Measurements from ENCODE around the gene TPK1. TPM values are rescaled to one million over a fixed set of nuclear protein-coding genes. Genes with fewer than 3 reads are reported as not detected.

Gene TPK1
- total and polyA plus RNA-seq, 2 of the 4 experiments (the other 2 are of a cell fraction) = 0.38 to 1.8 TPM

DNA sequence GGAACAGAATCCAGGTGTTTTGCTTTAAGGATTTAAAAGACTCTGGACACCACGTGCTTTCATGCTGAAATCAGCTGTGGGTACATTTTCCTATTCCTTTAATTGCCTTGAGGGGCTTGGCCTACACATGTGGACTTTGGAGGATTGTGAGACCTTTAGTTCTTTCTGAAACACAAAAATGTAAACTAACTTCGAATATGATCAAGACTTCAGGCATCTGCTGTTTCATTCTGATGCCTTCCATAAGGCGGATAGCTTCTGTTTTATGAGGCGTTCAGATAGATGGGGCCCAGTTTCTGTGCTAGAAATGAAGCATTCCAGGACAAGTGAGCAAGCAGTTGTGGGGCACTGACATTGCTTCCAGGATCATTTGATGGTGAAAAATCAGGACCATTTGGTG is 430.9 kb downstream of the TPK1 start:
- Histone ChIP-seq H3K27ac (ENCODE audit: insufficient read depth, low read length) (no peak overlapping the region), H2AK9ac (replicated peaks; ENCODE audit: low read depth, low read length, poor library complexity) (no peak overlapping the region), H3K27me3 (ENCODE audit: control insufficient read depth, insufficient read depth, low read length) (no peaks in the 10 kb centered on the region), H3K4me3 (ENCODE audit: insufficient read depth, low read depth, low read length) (no peak overlapping the region), H3K9me3 (ENCODE audit: control insufficient read depth, insufficient read depth, low read length) (peaks cover 17% of the 10 kb centered on the region; the same call in 1 of the 2 replicates), H3K18ac (ENCODE audit: low read depth, low read length) (no peak overlapping the region), H4K5ac (ENCODE audit: low read depth, low read length) (no peak overlapping the region), H2BK5ac (ENCODE audit: low read depth, low read length, poor library complexity, severe bottlenecking) (no peak overlapping the region), H4K20me1 (ENCODE audit: insufficient read depth, low read length) (no peaks in the 10 kb centered on the region), H3K23ac (ENCODE audit: low read depth, low read length) (no peak overlapping the region), H3K4me2 (ENCODE audit: low read depth, low read length) (no peak overlapping the region), H3K79me1 (ENCODE audit: low read depth in 1 of 2, low read length in 2 of 2) (no peaks in the 10 kb centered on the region), H4K8ac (ENCODE audit: low read depth in 2 of 2, low read length in 2 of 2) (no peak overlapping the region), H2AFZ (replicated peaks; ENCODE audit: low read length, poor library complexity) (no peak overlapping the region), H2BK120ac (ENCODE audit: low read depth, low read length) (no peak overlapping the region), H3K36me3 (ENCODE audit: control insufficient read depth, insufficient read depth, low read length) (no peaks in the 10 kb centered on the region), H3K56ac (ENCODE audit: extremely low read depth, insufficient read depth, low read length) (no peak overlapping the region), H2AK5ac (ENCODE audit: low read depth, low read length) (no peak overlapping the region), H3K14ac (replicated peaks; ENCODE audit: low read depth, low read length) (no peak overlapping the region), H4K91ac (ENCODE audit: insufficient read depth, low read depth, low read length) (no peak overlapping the region), H3K4me1 (ENCODE audit: control insufficient read depth, insufficient read depth, low read length) (no peaks in the 10 kb centered on the region), H3K9ac (ENCODE audit: low read depth, low read length) (no peak overlapping the region), H3K9me1 (ENCODE audit: insufficient read depth, low read length) (no peaks in the 10 kb centered on the region), H3K4ac (ENCODE audit: low read depth, low read length) (no peak overlapping the region), H2BK15ac (ENCODE audit: low read depth, low read length) (no peak overlapping the region), H2BK20ac (ENCODE audit: low read depth, low read length) (no peak overlapping the region)
- no TSS peak for BruUV-seq (replicated peaks)
- dilution Hi-C loops (cut with HindIII; ENCODE audit: low sequenced_read_pairs, unreplicated experiment) (no loop called here), intact Hi-C loops (cut with micrococcal nuclease) (no loop called here), in situ Hi-C loops (cut with MboI; ENCODE audit: low sequenced_read_pairs) (no loop called here)
- ATAC-seq (ENCODE audit: low read depth) (no peak), DNase-seq (no peak)
- CTCF ChIA-PET = no interaction called here
- no peak for TF ChIP-seq MAZ (IDR thresholded peaks at IDR 0.05; ENCODE audit: borderline replicate concordance, low read depth, low read length)
- no peak for TF ChIP-seq RCOR1 (IDR thresholded peaks at IDR 0.05; ENCODE audit: insufficient replicate concordance, low read length)
- TF ChIP-seq, protein P1, sequence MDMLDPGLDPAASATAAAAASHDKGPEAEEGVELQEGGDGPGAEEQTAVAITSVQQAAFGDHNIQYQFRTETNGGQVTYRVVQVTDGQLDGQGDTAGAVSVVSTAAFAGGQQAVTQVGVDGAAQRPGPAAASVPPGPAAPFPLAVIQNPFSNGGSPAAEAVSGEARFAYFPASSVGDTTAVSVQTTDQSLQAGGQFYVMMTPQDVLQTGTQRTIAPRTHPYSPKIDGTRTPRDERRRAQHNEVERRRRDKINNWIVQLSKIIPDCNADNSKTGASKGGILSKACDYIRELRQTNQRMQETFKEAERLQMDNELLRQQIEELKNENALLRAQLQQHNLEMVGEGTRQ (IDR thresholded peaks at IDR 0.05; ENCODE audit: low read depth, low read length) = no peak
- no peak for TF ChIP-seq NFE2L2 (IDR thresholded peaks at IDR 0.05; ENCODE audit: low read depth, low read length)
- 75% methylated on average over 2 of the region's 4 CpGs; no CpG with 5 or more reads in 1 of the 2 experiments for WGBS, 2 experiments (ENCODE audit: extremely low coverage in 2 of 2, insufficient read length in 1 of 2)
- POLR2A ChIA-PET (ENCODE audit: unreplicated experiment) = no interaction called here
